GM10847 (cell line): Measurements from ENCODE around the gene ENPP3.

ENCODE experiments used
- POLR2A ChIP-seq: IDR thresholded peaks from 2 replicates; pipeline ENCODE4 v1.6.1; 2011; ENCODE audit not compliant: insufficient read length; ENCODE audit errors: extremely low read depth

Gene ENPP3

DNA sequence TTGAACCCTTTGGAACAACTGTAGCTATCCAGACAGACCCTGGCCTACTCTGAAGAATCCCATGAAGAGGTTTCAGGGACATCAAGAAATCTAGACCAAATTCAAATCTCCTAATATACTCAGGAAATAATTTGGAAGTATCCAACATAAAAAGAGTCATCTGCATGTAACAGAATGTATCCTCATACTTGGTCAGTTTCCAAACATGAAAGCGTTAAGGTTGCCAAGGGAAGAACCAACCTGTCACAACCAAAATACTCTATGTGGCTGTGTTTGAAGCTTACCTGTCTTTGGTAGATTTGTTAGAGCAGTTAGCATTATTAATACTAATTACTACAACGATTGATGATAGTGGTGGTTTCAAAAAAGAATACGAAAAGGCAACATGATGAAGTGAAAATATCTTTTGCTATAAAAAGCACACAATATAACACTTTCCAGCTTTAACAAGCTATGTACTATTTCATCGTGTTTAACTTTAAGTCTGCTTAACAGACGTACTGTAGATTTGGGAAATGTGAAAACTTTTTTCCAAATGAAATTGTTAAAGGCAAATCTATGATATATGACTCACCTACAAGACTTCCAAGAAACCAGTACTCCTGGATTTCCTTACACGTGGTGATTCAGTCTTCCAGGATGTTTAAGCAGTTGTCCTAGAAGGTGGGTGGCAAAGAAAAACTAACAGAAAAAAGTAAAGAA, 124.1 kb downstream of the ENPP3 start:
- TF ChIP-seq POLR2A, result no peak

DNA sequence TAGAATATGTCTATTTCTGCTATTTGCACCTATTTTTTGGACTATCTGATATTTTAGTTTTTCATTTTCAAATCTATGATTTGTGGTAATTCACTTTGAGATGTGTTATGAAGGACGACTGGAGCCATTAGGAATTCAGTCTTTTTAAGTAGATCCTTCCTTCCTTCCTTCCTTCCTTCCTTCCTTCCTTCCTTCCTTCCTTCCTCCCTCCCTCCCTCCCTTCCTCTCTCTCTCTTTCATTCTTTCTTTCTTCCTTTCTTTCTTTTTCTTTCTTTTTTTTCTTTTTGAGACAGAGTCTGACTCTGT, 124.6 kb downstream of the ENPP3 start:
- TF ChIP-seq POLR2A, result no peak

DNA sequence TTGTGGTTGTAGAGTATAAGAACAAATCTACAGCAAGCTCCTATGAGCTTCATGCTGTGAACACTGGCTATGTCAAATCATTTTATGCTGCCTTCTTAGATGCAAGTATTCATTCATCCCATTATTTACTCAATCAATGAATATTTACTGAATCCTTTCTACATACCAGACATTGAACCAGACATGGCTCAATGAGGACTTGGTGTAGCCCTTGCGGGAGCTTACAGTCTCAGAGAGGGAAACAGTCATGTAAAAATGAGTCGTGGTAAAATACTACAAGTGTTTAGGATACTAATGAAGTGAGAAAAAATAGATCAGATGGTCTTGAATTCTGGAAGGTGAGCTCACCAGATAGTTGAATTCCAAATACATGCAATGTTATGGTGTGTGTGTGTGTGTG, 125.9 kb downstream of the ENPP3 start:
- no peak for TF ChIP-seq POLR2A

DNA sequence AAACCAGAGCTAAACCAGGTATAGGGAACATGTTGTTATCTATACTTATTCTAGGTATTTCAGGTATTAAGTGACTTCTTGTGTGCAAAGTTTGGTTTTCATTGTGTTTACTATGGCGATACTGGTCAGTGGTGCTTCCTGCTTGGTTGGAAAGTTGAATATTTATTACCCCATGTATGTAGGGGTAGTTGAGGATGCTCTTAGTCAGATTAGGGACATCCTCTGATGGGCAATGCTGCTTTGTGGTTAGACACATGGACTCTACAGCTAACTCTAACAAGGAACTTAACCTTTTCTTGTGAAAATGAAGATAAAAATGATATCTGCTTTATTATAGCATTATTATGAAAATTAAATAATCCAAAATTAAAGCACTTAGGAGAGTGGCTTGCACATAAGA, 126.6 kb downstream of the ENPP3 start:
- no peak for TF ChIP-seq POLR2A

DNA sequence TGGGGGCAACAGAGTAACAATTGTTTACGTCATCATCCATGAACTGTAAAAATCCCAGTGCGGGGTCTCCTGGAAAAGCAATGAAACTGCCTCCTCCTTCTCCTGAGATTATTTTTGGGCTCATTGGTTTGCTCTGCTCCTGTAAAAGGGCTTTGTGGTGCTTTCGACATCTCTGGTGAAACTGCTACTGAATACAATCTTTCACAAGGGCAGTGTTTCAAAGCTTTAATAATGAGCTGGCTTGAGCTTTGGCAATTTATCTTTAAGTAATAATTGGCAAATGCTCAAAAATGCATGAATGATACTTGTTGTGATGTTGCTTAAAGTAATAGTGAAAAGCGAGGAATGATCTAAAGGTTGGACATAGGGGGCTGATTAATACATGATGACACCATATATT, 127.2 kb downstream of the ENPP3 start:
- TF ChIP-seq POLR2A, result no peak

DNA sequence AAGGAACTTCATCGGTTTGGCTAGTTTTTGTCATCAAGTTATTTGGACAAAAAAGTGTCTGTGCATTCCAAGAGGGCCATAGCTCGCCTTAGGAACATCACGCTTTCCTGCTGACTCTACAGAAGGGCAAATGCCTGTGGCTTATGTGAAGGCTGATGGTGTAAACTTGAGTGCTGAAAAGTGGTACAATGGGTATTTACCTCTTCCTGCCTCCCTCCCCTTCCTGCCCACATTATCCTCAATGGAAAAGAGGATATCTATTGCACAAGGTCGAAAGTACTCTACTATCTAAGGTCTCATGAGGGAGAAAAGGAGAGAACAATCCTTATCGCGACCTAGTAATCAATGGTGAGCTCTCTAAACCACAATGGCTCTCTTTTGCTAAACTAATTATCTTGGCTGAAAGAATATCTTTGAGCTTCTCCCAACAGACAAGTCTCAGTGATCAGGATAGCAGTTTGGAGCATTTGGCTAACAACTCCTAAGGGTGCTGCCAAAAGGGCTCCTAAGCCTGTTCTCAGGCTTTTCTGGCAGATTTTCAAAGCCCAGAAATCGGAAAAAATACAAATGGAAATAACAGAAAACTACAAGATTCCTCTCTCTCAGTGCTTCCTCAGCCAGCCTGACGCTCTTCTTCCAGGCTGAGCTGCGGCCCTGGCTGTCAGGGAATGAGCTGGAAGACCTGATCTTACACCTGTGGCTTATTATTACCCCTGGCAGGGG, 128.1 kb downstream of the ENPP3 start:
- no peak for TF ChIP-seq POLR2A

DNA sequence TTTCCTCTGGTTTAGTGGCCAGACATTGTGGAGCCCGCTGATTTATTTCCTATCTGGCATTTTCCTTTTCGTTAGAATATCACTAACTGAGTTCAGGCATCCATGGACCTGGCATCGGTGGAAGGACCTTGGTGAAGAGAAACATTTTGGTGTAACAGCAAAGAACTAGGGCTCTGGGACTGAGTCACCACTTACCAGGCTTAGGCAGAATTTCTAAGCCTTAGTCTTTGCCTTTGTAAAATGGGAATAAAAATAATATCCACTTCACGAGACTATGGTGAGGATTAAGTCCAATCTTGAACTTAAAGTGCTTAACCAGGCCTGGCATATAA, 128.7 kb downstream of the ENPP3 start:
- no peak for TF ChIP-seq POLR2A

DNA sequence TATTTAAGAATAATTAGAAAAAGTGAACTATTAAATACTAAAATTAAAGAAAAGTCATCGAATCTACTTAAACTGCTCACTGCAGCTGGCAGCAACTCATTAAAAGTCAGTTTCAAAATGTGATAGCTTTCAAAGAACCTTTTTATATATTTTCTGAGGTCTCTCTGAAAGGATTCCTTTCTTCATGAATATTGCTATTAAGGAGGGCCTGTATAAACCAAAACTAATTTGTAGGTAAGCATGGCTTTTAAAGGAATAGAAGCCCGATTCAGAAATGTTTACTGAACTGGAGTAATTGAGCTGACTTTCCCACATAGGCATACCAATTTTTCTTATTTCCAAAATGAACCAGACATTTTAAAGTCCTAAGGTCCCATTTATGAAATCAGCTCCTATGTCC, 129.5 kb downstream of the ENPP3 start:
- no peak for TF ChIP-seq POLR2A

DNA sequence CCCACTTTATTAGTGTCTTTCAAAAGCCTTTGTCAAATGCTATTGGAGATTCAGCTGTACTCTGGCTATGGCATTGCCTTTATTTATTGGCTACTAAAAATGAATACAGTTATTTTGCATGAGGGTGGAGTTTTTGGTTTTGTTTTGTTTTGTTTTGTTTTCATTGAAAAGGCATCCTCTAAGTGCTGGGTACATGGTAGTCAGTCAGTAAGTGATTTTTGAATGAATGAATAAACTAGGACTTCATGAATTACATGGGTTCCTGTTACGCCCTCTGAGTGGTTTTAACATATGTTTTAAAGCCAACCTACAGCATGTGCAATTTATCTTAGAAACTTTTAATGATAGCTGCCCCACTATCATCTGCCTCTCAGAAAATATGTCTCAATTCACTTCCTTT, 131.9 kb downstream of the ENPP3 start:
- no peak for TF ChIP-seq POLR2A

DNA sequence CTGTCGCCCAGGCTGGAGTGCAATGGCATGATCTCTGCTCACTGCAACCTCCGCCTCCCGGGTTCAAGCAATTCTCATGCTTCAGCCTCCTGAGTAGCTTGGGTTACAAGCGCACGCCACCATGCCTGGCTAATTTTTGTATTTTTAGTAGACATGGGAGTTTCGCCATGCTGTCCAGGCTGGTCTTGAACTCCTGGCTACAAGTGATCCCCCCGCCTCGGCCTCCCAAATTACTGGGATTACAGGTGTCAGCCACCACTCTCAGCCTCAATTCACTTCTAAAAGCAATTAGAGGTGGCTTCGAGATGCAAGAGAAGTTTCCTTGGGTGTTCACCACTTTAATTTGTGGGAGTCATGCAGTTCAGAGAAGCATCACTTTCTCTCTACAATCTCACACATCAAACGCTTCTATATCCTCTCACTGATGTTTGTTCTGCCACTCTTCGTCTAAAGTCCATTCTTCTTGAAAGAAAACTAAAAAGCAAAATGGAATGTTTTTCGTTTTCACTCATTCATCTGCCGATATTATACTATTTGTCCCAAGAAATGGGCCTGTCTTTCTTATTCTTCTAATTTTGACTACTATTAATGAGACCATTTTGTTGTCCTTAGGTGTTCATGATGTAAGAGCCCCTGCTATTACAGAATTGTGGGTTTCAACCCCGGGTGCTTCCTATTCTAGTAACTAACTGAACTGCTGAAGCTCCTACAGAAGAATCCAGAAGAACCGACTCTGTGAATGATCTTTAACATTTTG, 132.5 kb downstream of the ENPP3 start:
- TF ChIP-seq POLR2A, result no peak

DNA sequence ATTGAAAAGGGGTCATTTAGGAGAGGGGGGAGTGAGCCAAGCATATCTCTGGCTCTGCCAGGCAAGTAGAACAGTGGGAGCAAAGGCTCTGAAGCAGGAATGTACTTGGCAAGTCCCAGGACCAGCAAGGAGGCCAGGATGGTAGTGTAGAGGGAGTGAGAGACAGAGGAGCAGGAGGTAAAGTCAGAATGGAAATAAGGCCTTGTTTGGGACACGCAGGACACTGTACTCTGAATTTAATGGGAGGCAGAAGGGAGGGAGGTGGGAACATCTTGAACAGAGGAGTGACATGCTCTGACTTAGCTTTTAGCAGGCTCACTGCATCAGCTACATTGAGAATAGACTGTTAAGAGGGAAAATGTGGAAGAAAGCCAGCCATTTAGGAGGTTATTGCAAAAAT, 133.7 kb downstream of the ENPP3 start:
- TF ChIP-seq POLR2A, result no peak

DNA sequence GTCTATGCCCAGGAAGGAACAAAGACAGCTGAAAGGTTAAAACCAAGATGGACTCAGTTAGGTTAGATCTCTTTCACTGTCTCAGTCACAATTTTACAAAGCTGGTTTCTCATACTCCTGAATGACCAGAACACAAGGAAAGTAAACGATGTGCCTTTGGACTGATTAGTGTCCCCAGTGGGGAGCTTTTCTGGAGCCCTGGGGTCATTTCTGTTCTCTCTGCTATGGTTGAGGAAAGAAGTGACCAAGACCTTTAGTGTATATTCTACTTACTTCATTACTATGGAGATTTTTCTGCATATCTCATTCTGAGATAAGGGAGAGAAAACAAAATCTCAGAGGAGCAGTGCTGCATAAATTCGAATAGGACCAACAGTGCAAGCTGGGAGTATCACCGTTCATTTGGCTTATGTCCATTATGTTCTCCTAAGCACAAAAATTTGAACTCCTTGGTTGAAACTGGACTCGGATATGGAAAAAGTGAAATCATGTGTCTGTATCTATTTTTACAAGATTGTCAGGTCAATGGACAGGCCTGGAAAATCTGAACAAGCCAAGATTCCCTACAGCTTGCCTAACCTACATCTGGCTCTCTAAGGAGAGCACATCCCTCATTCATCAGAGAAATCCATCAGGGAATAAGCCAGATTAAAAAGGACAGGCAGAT, 136.3 kb downstream of the ENPP3 start:
- TF ChIP-seq POLR2A, result no peak

DNA sequence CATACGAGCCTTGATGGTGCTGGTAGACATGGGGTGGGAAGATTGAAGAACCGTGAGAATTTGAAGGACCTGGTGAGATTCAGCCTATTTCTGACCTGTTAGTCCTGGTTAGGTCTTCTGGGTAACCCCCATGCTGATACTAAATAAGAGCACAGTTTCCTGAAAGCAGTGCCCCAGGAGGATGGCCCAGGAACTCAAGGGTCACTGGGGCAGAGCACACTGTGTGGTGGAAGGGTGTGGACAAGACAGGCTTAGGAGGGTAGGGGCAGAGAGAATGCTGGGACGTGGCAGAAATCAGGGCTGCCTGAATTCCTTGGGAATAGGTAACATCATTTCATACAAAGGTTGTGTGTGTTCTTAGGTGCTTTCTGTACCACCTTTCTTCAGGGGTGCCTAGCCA, 138.8 kb downstream of the ENPP3 start:
- TF ChIP-seq POLR2A, result no peak

DNA sequence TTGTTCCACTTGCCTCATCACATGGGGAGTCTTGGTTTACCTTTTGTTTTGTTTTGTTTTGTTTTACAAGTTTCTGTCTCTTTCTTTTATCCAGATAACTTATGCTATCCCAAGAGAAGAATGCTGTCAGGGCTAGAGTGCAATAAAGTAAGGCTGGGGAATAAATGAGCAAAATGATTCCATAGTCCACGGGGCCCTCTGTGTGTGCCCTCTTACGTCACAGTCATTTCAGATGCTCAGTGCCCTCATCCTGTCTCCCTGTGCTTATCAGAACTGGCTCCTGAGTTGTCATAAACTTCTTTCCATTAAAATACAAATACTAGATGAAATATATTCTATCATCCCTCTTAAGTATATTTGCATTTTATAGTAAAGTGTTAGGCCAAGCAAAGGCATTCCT, 139.9 kb downstream of the ENPP3 start:
- no peak for TF ChIP-seq POLR2A

DNA sequence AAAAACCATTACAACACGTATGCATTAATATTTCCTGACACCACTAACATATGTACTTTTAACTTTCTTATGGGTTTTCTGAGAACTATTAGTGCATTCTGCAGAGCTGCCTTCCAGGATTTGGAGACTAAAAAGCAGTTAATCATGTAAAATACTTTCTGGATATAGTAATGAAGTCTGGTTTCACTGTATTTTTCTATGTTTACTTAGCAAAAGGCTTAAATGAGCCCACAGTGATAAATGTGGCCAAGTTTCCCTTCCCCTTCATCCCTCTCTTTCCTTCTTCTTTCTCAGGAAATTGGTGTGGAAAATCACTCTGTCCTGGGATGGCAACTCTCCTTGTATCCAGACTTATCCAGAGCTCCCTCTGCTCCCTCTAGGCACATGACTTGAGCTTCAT, 141.1 kb downstream of the ENPP3 start:
- no peak for TF ChIP-seq POLR2A

DNA sequence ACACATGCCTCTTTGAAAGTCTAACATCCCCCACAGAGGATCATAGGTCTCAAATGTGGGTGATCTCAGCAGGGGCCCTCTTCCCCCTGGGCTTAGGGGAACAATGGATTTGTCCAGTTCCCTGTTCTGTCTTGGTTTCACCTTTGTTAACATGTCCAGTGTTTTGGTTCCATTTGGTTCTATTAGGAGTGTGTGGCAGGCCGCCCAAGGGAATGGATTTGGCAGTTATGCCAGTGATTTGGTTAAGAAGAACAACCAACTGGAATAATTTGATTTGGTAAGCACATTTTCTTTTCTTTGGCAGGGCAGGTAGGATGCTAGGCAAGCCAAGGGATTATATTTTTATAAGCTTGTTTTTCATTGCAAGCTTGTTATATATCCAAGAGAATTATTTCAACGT, 142.2 kb downstream of the ENPP3 start:
- TF ChIP-seq POLR2A, result no peak

DNA sequence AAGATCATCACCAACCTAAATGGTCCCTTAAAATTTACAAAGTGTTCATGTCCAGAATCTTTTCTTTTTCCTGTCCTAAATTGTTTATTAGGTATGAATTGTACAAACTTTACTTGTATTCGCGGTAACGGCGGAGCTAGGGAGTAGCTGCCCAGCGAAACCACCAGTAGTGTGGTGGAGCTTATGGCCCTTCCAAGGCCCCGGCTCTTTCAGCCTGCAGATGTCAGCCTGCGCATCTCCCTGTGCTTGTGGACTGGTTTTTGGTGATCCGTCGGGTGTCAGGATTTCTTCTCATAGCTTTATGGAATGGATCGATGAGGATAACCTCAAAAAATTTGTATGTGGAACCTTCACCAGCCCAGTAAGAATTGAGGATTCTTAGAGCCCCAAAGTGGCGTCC, 143.5 kb downstream of the ENPP3 start:
- TF ChIP-seq POLR2A, result no peak

DNA sequence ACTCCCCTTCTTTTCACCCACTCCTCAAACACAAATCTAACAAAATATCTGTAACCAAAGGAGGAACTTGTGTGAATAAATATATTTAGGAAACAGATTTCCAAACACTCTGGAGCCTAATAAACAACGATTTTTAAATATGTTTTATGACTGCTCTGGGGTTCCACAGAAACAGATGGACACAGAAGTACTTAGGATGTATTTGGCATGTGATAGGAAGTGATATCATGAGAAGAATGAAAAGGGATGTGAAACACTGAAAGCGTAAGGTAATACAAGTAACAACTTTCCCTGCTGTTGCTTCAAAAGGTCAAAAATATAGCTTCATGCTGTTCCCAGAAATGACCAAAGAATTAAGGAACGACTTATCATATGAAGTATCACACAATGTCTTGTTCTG, 144.6 kb downstream of the ENPP3 start:
- TF ChIP-seq POLR2A, result no peak
